GM12891 (cell line): ENCODE data around the gene ZNF431. TPM values are rescaled to one million over a fixed set of nuclear protein-coding genes. Genes with fewer than 3 reads are reported as not detected.
A peak's percentile ranks its signal among the peaks of the same experiment; 100 is the strongest.

ENCODE experiments used
- DNase-seq: peaks from one replicate; pipeline ENCODE4 v3.0.0; 2011; ENCODE audit warnings: low spot score; ENCODE audit not compliant: insufficient read length
- FAIRE-seq: peaks from 2 replicates; lab custom pipeline; 2011; peaks lifted over from hg19 to GRCh38; lab: Jason Lieb, UNC
- PAX5 ChIP-seq: IDR thresholded peaks from 2 replicates; pipeline ENCODE4 v1.6.1; 2011; ENCODE audit warnings: low read length, moderate library complexity, mild to moderate bottlenecking; ENCODE audit not compliant: insufficient read depth, severe bottlenecking
- POLR2A ChIP-seq: IDR thresholded peaks from 2 replicates; pipeline ENCODE4 v1.6.1; 2011; ENCODE audit warnings: low read depth, low read length, control low read depth
- POLR2AphosphoS5 ChIP-seq: IDR thresholded peaks from 2 replicates; pipeline ENCODE4 v1.6.1; 2011; ENCODE audit warnings: low read depth, low read length, control low read depth
- POU2F2 ChIP-seq: IDR thresholded peaks from 2 replicates; pipeline ENCODE4 v1.6.1; 2011; ENCODE audit warnings: low read depth, mild to moderate bottlenecking, control low read depth, low read length, moderate library complexity
- SPI1 ChIP-seq: IDR thresholded peaks from 2 replicates; pipeline ENCODE4 v1.6.1; 2011; ENCODE audit warnings: low read depth, low read length, control low read depth
- TAF1 ChIP-seq: IDR thresholded peaks from 2 replicates; pipeline ENCODE4 v1.6.1; 2011; ENCODE audit warnings: low read depth, low read length, control low read depth
- polyA plus RNA-seq: library from polyadenylated mRNA; unstranded; fragments of >200 nt; gene quantifications from one replicate; pipeline ENCODE4 v1.2.1, GENCODE V29; 2012; ENCODE audit warnings: low read depth, missing spikeins, inconsistent platforms; ENCODE audit not compliant: missing spikeins

ZNF431 gene
- polyA plus RNA-seq, result 6.9 TPM

GRCh38 chr19:21141787-21142464, at the start of gene ZNF431:
ZNF431 (plus strand) TSS chr19:21142040; CDS start chr19:21142184, 144 bp downstream.
- DNase-seq (peak; percentile 51), FAIRE-seq (peak; percentile 93)
- TF ChIP-seq POU2F2, result 0 out of 2 replicates have a peak, but pooled peaks have one; percentile 56
- peak; percentile 90 for TF ChIP-seq POLR2A
- no peak for TF ChIP-seq PAX5
- TF ChIP-seq POLR2AphosphoS5, result peak; percentile 94
- TF ChIP-seq SPI1, result peak; percentile 19; the same call in 1 of the 2 replicates
- peak; percentile 73; the same call in 1 of the 2 replicates for TF ChIP-seq TAF1

DNA sequence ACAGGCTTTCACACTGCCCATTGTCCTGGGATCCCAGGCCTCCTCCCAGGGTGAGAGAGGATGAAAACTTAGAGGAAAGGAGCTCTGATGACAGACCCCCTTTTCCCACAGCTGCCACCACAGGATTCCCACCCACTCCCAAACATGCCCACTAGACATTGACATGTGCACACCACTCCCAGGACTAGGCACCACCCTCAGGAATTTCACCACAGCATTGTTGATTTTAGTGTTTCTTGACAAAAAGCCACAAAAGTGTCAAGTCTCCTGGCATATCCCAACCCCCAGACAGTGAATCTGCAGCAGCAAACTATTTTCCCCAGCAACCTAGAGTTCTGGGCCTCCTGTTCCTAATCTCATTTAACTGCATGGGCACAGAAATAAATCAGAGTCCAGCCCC, 49.7 kb upstream of the ZNF431 start:
- FAIRE-seq, result no peak
- DNase-seq, result no peak
- TF ChIP-seq SPI1, result no peak
- TF ChIP-seq PAX5, result no peak
- TF ChIP-seq POLR2AphosphoS5, result no peak
- TF ChIP-seq POU2F2, result no peak
- TF ChIP-seq TAF1, result no peak
- TF ChIP-seq POLR2A, result no peak

DNA sequence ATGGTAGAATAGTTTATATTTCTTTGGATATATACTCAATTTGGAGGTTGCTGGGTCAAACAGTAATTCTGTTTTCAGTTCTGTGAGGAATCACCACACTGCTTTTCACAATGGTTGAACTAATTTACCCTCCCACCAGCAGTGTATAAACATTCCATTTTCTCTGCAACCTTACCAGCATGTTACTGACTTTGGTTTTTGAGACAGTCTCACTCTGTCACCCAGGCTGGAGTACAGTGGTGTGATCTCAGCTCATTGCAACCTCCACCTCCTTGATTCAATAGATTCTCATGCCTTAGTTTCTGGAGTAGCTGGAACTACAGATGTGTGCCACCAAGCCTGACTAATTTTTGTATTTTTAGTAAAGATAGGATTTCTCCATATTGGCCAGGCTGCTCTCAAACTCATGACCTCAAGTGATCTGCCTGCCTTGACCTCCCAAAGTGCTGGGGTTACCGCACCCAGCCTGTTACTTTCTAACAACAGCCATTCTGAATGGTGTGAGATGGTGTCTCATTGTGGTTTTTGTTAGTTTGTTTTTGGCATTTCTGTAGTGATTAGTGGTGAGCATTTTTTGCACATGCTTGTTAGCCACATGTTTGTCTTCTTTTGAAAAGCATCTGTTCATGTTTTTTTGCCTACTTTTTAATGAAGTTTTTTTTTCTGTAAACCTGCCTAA, 47.4 kb upstream of the ZNF431 start:
- FAIRE-seq (no peak), DNase-seq (no peak)
- TF ChIP-seq SPI1, result no peak
- TF ChIP-seq POLR2A, result no peak
- TF ChIP-seq PAX5, result no peak
- no peak for TF ChIP-seq TAF1
- no peak for TF ChIP-seq POU2F2
- TF ChIP-seq POLR2AphosphoS5, result no peak

GRCh38 chr19:21098291-21098690, 43.5 kb upstream of the ZNF431 start:
- FAIRE-seq, result no peak

DNA sequence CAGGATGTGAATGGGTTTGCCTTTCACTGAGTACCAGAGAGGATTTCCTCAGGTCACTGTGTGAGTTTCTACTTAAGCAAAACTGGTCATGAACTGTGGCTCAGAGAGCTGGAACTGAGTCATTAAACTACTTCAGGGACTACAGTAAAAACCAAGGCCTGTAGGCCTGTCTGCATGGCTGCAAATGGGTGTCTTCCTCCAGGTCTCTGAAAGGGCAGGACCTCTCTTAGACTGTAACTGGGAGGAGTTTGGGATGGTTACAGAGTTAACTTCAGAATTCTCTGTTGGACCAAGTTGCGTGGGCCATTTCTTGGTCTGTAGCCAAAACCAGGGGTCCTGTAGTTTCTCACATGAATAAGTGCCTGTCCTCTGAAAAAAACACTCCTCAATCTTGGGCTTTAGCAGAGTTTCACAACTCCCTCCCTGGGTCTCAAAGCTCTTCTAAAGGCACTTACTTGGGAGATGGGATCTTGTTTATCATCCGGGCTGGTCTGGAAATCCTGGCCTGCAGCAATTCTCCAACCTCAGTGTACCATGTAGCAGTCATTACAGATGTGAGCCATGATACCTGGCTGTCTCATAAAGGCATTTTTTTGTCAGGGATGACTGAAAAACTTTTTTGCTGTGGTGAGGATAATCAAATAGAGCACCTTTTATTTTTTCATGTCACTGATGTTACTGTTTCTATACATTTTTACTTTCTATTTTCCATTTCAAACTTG, 40.2 kb upstream of the ZNF431 start:
- DNase-seq, result no peak
- no peak for FAIRE-seq
- no peak for TF ChIP-seq PAX5
- TF ChIP-seq POLR2AphosphoS5, result no peak
- no peak for TF ChIP-seq POU2F2
- TF ChIP-seq TAF1, result no peak
- TF ChIP-seq SPI1, result no peak
- TF ChIP-seq POLR2A, result no peak

More at GRCh38 chr19:21098291-21098690, 43.5 kb upstream of the ZNF431 start:
- TF ChIP-seq TAF1 (no peak), POLR2AphosphoS5 (no peak), POLR2A (no peak), PAX5 (no peak), SPI1 (no peak), POU2F2 (no peak)
- DNase-seq, result no peak

- DNase-seq, result no peak
- TF ChIP-seq POU2F2, result no peak
- TF ChIP-seq PAX5, result no peak
- TF ChIP-seq SPI1, result no peak
- no peak for TF ChIP-seq TAF1
- no peak for TF ChIP-seq POLR2A
- no peak for TF ChIP-seq POLR2AphosphoS5
- no peak for FAIRE-seq
Observed at GRCh38 chr19:21109116-21109515, 32.7 kb upstream of the ZNF431 start.

GRCh38 chr19:21110183-21110582, 31.7 kb upstream of the ZNF431 start:
- TF ChIP-seq POU2F2 (no peak), POLR2AphosphoS5 (no peak), SPI1 (no peak), PAX5 (no peak), POLR2A (no peak), TAF1 (no peak)
- DNase-seq, result no peak
- no peak for FAIRE-seq

DNA sequence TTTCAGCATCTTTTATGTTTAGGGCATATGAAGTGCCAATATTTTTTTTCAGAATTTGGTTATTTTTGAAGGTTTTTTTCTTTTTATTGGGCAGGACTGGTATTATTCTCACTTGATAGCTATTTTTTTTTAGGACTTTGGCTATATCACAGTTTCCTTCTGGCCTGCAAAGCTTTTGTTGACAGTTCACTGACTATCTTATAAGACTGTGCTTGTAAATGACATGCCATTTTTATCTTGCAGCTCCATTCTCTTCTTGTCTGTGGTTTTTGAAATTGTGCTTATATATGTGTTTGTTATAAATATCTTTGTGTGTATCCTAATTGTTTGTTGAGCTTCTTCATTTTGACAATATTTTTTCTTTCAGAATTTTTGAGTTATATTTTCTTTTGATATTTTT, 26.4 kb upstream of the ZNF431 start:
- no peak for DNase-seq
- no peak for FAIRE-seq
- TF ChIP-seq TAF1 (no peak), POLR2A (no peak), PAX5 (no peak), SPI1 (no peak), POU2F2 (no peak), POLR2AphosphoS5 (no peak)

DNA sequence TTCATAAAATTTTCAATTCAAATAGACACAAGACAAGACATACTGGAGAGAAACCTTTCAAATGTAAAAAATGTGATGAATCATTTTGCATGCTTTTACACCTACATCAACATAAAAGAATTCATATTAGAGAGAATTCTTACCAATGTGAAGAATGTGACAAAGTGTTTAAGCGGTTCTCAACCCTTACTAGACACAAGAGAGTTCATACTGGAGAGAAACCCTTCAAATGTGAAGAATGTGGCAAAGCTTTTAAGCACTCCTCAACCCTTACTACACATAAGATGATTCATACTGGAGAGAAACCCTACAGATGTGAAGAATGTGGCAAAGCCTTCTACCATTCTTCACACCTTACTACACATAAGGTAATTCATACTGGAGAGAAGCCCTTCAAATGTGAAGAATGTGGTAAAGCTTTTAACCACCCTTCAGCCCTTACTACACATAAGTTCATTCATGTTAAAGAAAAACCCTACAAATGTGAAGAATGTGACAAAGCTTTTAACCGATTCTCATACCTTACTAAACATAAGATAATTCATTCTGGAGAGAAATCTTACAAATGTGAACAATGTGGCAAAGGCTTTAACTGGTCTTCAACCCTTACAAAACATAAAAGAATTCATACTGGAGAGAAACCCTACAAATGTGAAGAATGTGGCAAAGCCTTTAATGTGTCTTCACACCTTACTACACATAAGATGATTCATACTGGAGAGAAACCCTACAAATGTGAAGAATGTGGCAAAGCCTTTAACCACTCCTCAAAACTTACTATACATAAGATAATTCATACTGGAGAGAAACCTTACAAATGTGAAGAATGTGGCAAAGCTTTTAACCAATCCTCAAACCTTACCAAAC, 24.6 kb upstream of the ZNF431 start:
- DNase-seq (no peak), FAIRE-seq (no peak)
- TF ChIP-seq POU2F2, result no peak
- no peak for TF ChIP-seq SPI1
- no peak for TF ChIP-seq TAF1
- TF ChIP-seq PAX5, result no peak
